Fibroblast of villous mesenchyme (primary cell): ENCODE results near the gene OXCT1. TPM values are rescaled to one million over a fixed set of nuclear protein-coding genes. Genes with fewer than 3 reads are reported as not detected.

ENCODE experiments used
- DNase-seq: peaks from one replicate; pipeline ENCODE4 v3.0.0-alpha.2; 2010; ENCODE audit warnings: low read depth
- H3K4me3 ChIP-seq: 2 replicates; pipeline ENCODE4 v1.5.1; 2011; ENCODE audit warnings: low read depth, mild to moderate bottlenecking, low read length
- total RNA-seq: library from RNA; depleted of rRNA; stranded (reverse); fragments of >200 nt; gene quantifications from 2 replicates; pipeline ENCODE4 v1.2.3, GENCODE V29; 2012
- TF ChIP-seq, protein P1 (sequence below): IDR thresholded peaks from 2 replicates; pipeline ENCODE4 v1.5.1; 2012; ENCODE audit warnings: low read depth, mild to moderate bottlenecking, low read length; ENCODE audit not compliant: insufficient read depth

The OXCT1 gene
- total RNA-seq, 1 donor: 23.3 TPM

DNA sequence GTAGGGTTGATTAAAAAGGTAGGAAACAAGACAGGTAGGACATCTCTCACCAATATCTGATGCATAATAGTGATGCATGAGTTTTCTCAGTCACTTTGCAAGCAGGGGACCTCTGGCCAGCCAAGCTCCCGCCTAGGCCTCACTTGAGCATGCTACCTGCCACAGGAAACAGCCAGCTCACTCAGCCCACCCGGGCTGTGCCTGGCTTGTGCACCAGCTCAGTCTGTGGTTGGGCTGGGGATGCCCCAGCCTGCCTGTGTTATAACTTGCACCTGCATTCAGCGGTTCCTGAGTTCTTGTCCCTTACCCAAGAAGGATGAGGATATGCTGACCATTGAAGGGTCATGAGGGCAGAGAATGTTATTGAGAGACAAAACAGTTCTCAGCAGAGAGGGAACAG, 187.0 kb downstream of the OXCT1 start:
- DNase-seq: no peak
- H3K4me3 ChIP-seq: no peak overlapping the region
- TF ChIP-seq, protein P1, sequence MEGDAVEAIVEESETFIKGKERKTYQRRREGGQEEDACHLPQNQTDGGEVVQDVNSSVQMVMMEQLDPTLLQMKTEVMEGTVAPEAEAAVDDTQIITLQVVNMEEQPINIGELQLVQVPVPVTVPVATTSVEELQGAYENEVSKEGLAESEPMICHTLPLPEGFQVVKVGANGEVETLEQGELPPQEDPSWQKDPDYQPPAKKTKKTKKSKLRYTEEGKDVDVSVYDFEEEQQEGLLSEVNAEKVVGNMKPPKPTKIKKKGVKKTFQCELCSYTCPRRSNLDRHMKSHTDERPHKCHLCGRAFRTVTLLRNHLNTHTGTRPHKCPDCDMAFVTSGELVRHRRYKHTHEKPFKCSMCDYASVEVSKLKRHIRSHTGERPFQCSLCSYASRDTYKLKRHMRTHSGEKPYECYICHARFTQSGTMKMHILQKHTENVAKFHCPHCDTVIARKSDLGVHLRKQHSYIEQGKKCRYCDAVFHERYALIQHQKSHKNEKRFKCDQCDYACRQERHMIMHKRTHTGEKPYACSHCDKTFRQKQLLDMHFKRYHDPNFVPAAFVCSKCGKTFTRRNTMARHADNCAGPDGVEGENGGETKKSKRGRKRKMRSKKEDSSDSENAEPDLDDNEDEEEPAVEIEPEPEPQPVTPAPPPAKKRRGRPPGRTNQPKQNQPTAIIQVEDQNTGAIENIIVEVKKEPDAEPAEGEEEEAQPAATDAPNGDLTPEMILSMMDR: no peak

DNA sequence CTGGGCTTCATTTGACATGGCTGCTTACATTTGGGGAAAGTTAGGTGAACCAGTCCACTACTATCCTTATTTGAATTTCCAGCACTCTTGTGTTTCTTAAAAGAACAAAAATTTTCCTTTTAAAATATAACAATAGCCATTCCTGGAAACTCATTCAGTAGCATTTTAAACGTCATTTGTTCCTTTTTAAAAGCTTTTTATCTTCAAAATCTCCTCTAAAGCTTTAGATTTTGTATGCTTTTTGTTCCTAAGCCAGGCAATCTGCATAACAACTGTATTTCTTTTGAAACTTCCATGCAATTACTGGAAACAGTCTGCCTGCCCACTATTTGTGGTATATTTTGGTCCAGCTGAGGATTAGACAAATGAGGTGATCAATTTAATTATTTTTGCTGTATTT, 187.6 kb downstream of the OXCT1 start:
- TF ChIP-seq, protein P1: no peak
- DNase-seq: no peak

DNA sequence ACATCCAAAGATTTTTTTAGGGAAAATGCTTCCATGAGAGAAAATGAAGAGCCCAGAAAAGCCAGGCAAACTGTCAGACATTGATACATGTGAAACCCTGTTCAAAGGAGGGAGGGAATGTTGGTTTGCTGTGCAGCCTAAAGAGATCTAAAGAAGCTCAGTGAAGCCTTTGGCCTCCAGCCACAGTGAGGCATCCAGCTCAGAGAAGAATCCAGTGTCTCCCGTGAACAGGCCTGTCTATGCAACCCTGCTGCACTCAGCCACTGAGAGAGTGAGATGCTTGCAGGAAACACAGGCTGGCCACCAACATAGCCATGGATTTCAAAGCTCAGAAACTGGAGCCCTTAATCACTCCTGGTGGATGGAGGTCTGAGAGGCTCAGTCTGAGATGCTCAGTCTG, 188.4 kb downstream of the OXCT1 start:
- TF ChIP-seq, protein P1: no peak
- no peak for DNase-seq
- H3K4me3 ChIP-seq: no peak overlapping the region

More for the DNA sequence above, 187.6 kb downstream of the OXCT1 start:
- H3K4me3 ChIP-seq: no peak overlapping the region

Other genes with a start within 250 kb of the OXCT1 start
- 18.4 and 27.6 TPM in 2 replicates for gene RIMOC1, start 33.9 kb upstream of the OXCT1 start, total RNA-seq
- gene FBXO4, start 54.9 kb upstream of the OXCT1 start, total RNA-seq: 11.2 and 14.5 TPM in 2 replicates